Measurements from ENCODE around the gene SMIM14.

Gene SMIM14

DNA sequence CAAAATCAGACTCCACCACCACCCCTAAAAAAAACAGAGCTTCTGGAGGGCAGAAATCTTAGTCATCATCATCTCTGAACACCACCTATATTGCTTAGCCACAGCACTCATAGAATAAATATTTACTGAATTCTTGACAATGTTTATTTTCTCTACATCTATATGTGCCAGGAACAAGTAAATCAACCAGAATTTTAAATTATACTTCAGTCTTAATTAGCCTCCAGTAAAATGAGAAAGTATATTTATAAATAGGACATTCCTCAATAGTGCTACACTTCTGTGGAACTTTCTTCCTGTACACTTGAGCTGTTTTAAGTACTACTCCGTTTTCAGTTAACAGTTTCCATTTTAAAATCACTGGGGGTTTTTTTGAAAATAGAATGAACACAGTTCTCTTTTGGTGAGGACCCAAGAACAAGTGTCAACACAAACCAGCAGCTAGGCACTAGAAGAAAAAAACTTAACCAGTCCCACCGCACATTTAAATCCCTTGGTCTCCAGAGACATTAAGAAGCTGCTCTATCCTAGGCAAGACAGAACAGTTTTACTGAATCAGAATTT, 25.5 kb downstream of the SMIM14 start:
- no peak overlapping the region for H3K27ac ChIP-seq
- no peak overlapping the region for H3K4me3 ChIP-seq

DNA sequence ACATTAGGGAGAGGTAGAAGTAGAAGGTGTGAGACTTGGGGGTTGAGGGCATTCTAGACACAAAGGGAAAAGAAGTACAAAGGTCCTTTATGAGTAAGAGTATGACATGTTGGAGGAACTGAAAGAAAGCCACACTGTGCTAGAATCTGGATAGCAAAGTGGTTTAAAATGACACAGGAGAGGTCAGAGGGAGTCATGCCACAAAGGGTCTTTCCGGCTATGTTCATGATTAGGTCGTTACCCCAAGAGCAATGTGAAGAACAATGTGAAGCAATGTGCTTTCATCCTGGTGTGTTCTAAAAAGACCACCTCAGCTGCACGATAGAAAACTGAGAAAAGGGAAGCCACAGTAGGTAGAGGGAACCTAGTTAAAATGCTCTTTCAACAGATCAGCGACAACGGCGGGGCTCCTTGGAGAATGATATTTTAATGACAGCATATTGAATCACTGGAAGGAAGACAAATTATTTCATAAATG, 29.2 kb downstream of the SMIM14 start:
- no peak overlapping the region for H3K27ac ChIP-seq
- no peak overlapping the region for H3K4me3 ChIP-seq

- no peak overlapping the region for H3K27ac ChIP-seq
These were observed 30.2 kb downstream of the SMIM14 start for GRCh38 chr4:39608451-39608850.

DNA sequence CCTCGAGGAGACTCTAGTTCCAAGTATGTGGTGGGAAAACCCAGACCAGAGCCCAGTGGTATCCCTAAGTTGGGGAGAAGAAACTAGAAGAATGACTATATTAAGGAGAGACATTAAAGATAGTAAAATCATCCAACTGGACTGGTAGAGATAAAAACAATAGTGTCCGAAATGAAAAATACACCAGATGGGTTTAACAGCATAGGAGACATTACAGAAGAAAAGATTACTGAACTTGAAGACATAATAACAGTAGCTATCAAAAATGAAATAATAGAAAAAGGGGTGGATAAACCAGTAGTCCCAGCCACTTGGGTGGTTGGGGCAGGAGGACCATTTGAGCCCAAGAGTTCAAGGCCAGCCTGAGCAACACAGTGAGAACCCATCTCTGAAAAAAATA, 31.9 kb downstream of the SMIM14 start:
- Histone ChIP-seq H3K27ac (no peak overlapping the region), H3K4me3 (no peak overlapping the region)

More at GRCh38 chr4:39608451-39608850, 30.2 kb downstream of the SMIM14 start:
- no peak overlapping the region for H3K4me3 ChIP-seq

- Histone ChIP-seq H3K27ac (no peak overlapping the region), H3K4me3 (no peak overlapping the region)
These were observed 40.8 kb downstream of the SMIM14 start for GRCh38 chr4:39597695-39598381.

- Histone ChIP-seq H3K4me3 (no peak overlapping the region), H3K27ac (no peak overlapping the region)
These were observed 41.7 kb downstream of the SMIM14 start for GRCh38 chr4:39596971-39597370.

- Histone ChIP-seq H3K27ac (no peak overlapping the region), H3K4me3 (no peak overlapping the region)
These were observed 47.4 kb downstream of the SMIM14 start for GRCh38 chr4:39591290-39591689.

DNA sequence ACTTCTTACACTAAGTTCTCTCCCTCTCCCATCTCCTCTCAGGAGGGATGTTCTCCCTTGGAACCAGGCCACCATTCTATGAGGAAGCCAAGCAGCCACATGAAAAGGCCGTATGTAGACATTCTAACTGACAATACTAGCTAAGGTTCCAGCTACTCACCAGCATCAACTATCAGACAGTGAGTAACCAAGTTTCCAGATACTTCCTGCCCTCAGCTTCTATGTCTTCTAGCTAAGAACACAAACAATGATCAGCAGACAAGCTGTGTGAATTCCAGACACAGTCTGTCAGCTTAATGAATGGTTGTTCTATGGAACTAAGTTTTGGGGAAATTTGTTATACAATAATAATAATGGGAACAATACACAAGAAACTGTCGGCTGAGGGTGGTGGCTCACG, 50.8 kb downstream of the SMIM14 start:
- Histone ChIP-seq H3K4me3 (no peak overlapping the region), H3K27ac (no peak overlapping the region)

DNA sequence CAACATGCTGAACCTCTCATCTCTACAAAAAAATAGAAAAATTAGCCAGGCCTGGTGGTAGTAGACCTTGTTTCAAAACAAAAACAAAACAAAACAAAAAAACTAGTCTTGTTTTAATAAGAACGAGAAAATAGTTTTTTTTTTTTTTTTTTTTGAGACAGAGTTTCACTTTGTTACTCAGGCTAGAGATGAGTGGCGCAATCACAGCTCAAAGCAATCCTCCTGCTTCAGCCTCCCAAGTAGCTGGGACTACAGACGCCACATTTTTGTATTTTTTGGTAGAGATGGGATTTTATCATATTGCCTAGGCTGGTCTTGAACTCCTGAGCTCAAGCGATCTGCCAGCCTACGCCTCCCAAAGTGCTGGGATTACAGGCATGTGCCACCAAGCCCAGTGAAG, 63.7 kb downstream of the SMIM14 start:
- no peak overlapping the region for H3K27ac ChIP-seq
- no peak overlapping the region for H3K4me3 ChIP-seq

DNA sequence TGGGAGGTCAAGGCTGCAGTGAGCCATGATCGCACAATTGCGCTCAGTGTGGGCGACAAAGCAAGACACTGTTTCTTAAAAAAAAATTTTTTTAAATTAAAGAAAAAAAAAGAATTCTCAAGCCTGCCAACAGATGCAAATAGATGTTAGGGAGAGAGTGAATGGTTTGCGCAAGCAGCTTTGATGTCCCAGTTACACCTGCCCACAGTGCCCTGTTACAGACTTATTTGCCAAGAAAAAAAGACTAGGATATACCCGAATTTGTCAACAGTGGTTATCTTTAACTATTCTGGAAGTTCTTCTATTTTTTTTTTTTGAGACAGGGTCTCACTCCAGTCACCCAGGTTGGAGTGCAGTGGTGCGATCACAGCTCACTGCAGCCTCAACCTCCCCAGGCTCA, 67.2 kb downstream of the SMIM14 start:
- Histone ChIP-seq H3K27ac (no peak overlapping the region), H3K4me3 (no peak overlapping the region)

DNA sequence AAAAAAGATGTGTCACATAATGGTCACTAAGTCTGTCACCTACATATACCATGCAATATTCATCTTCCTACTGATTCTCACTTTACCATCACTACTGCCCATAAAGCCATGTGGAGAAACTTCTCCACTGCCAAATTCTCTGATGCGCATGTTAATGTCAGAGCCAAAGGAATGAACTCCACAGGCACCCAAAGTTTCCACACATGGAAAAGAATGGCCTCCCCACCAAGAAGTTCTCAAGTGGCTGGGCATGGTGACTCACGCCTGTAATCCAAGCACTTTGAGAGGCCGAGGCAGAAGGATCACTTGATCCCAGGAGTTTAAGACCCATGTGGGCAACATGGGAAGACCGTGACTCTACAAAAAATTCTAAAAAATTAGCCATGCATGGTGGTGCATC, 67.6 kb downstream of the SMIM14 start:
- no peak overlapping the region for H3K4me3 ChIP-seq
- no peak overlapping the region for H3K27ac ChIP-seq

DNA sequence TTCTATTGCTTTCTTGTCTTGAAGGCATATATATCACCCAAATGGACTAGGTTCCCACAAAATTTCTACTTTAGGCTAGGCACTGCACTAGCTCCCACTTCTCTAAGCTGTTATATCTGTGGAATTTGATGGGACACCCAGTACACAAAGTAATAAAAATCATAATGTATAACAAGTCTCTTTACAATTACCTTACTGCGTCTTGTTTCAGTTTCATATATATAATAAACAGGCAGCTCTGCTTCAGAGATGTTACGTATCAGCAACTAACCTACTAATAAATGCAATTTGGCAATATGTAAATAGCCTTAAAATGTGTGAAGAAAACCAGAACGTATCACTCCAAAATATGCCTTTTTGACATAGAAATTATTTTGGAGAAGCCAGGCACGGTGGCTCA, 69.5 kb downstream of the SMIM14 start:
- Histone ChIP-seq H3K4me3 (no peak overlapping the region), H3K27ac (peak overlapping the region in 14 of 21 experiments; percentile 24 to 75 (median 56))

DNA sequence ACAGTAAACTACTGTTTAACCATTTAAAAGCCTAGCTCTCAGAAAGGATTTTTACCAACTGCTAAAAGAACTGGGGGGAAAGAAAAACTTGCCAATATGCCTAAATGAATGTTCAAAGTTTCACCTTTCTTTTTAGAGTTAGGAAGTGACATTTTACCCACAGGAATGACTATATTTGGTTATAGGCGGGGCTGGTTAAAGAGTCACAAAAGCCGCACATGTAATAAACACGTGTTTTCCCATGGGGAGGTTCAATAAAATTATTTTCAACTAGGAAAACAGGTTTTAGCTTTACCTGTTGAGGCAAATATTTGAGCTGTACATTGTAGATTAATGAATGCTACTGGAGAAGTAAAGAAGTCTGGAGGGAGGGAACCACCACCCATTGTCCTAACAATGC, 69.9 kb downstream of the SMIM14 start:
- Histone ChIP-seq H3K27ac (peak overlapping the region in 14 of 21 experiments; percentile 24 to 75 (median 56)), H3K4me3 (no peak overlapping the region)

GRCh38 chr4:39565878-39566600, 72.6 kb downstream of the SMIM14 start:
- peak overlapping the region in 8 of 21 experiments; percentile 6 to 58 (median 14) for H3K27ac ChIP-seq

DNA sequence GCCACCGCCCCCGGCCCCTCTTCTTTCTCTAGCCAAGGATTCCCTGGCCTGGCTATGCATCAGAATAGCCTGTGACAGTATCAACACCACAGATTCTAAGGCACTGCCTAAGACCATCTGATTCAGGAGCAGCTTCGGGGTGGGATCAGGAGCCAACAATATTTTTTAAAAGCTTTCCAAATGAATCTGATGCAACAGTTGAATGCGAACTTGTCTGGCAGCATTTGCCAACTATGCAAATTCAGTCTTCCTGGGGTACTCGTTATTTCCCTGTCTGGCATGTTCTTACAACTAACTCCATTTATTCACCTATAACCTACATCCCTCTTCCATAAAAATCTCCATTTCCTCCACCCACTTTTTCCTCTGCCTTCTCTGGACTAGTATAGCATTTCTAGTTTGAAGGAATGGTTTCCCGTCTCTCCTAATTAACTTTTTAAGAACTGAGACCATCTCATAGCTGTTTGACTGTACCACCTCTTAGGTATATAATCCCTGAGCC, 75.3 kb downstream of the SMIM14 start:
- no peak overlapping the region for H3K27ac ChIP-seq

More at GRCh38 chr4:39565878-39566600, 72.6 kb downstream of the SMIM14 start:
- no peak overlapping the region for H3K4me3 ChIP-seq

GRCh38 chr4:39562792-39563191, 75.9 kb downstream of the SMIM14 start:
- H3K4me3 ChIP-seq = no peak overlapping the region
- H3K27ac ChIP-seq = no peak overlapping the region

More for the DNA sequence above, 75.3 kb downstream of the SMIM14 start:
- H3K4me3 ChIP-seq = no peak overlapping the region

DNA sequence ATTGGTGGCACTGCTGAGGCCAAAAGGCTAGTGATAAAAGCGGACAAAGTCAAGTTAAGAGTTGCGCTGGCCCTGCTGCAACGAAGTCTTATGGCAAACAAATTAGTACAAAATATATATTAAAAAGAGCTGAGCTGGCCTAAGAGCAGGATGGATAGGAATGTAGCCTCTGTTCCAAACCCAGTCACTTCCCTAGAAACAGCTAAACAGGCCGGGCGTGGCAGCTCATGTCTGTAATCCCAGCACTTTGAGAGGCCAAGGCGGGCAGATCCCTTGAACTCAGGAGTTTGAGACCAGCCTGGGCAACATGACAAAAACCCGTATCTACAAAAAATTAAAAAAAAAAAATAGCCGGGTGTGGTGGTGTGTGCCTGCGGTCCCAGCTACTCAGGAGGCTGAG, 79.0 kb downstream of the SMIM14 start:
- H3K4me3 ChIP-seq = no peak overlapping the region
- H3K27ac ChIP-seq = no peak overlapping the region

- Histone ChIP-seq H3K27ac (no peak overlapping the region), H3K4me3 (no peak overlapping the region)
These were observed 83.2 kb downstream of the SMIM14 start for GRCh38 chr4:39555472-39555871.

DNA sequence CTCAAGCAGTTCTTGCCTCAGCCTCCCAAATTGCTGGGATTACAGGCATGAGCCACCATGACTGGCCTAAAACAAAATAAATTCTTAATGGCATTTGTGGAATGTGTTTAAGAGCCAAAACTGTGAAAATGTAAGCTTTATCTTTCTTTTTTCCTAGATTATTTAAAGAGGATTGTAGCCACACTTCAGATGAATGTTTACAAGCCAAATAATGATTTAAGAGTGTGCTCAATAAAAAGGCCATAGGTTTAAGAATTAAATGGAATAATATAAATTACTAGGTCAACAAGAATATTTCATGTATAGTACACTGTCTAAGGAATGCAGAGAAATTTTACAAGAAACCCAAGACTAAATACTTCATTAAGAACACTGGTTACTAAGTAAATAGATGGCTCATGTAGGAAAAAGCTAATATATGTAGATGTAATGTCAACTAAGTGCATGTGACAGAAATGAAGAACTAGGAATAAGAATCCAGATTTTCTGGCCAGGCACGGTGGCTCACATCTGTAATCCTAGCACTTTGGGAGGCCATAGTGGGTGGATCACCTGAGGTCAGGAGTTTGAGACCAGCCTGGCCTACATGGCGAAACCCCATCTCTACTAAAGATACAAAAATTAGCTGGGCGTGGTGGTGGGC, 90.1 kb downstream of the SMIM14 start:
- no peak overlapping the region for H3K27ac ChIP-seq
- H3K4me3 ChIP-seq = no peak overlapping the region

GRCh38 chr4:39544580-39545315, 93.9 kb downstream of the SMIM14 start:
- Histone ChIP-seq H3K4me3 (no peak overlapping the region), H3K27ac (no peak overlapping the region)

All from skin epidermis (tissue), 12 donors.